NT2/D1 (cell line): Measurements from ENCODE around the gene ABCA4.

Experiments used
- DNase-seq: peaks from one replicate; pipeline ENCODE4 v3.0.0-alpha.2; 2011; ENCODE audit warnings: low read depth, low spot score
- H3K27me3 ChIP-seq: 2 replicates; pipeline ENCODE4 v1.6.0; 2011; ENCODE audit warnings: mild to moderate bottlenecking; ENCODE audit not compliant: insufficient read length, insufficient read depth
- H3K36me3 ChIP-seq: 2 replicates; pipeline ENCODE4 v1.6.1; 2011; ENCODE audit warnings: mild to moderate bottlenecking, low read length, mixed read lengths; ENCODE audit not compliant: insufficient read depth, insufficient read length
- H3K4me1 ChIP-seq: 2 replicates; pipeline ENCODE4 v1.5.1; 2011; ENCODE audit not compliant: insufficient read depth, insufficient read length
- H3K4me3 ChIP-seq: 2 replicates; pipeline ENCODE4 v1.5.1; 2011; ENCODE audit warnings: low read depth; ENCODE audit not compliant: insufficient read length
- H3K9ac ChIP-seq: 2 replicates; pipeline ENCODE4 v1.6.0; 2011; ENCODE audit warnings: low read depth; ENCODE audit not compliant: insufficient read length
- H3K9me3 ChIP-seq: 2 replicates; pipeline ENCODE4 v1.5.1; 2011; ENCODE audit warnings: mild to moderate bottlenecking, low read length; ENCODE audit not compliant: insufficient read depth
- SUZ12 ChIP-seq: IDR thresholded peaks from 2 replicates; pipeline ENCODE4 v1.6.1; 2011; ENCODE audit not compliant: insufficient read length, insufficient read depth; ENCODE audit errors: extremely low read depth
- YY1 ChIP-seq: IDR thresholded peaks from 2 replicates; pipeline ENCODE4 v1.6.1; 2011; ENCODE audit not compliant: insufficient read length, insufficient read depth
- ZNF274 ChIP-seq: IDR thresholded peaks from 2 replicates; pipeline ENCODE4 v1.6.1; 2011; ENCODE audit warnings: mild to moderate bottlenecking, low read depth, low read length

Gene ABCA4

GRCh38 chr1:94101613-94102525 is 19.1 kb downstream of the ABCA4 start:
- DNase-seq, result no peak
- Histone ChIP-seq H3K4me3 (no peak overlapping the region), H3K9me3 (no peaks in the 10 kb centered on the region), H3K27me3 (no peaks in the 10 kb centered on the region), H3K36me3 (no peaks in the 10 kb centered on the region), H3K4me1 (peaks cover 23% of the 10 kb centered on the region), H3K9ac (no peak overlapping the region)
- TF ChIP-seq ZNF274, result no peak
- no peak for TF ChIP-seq YY1
- TF ChIP-seq SUZ12, result no peak

GRCh38 chr1:94100785-94101612 is 19.9 kb downstream of the ABCA4 start:
- DNase-seq, result no peak
- Histone ChIP-seq H3K9ac (no peak overlapping the region), H3K4me3 (no peak overlapping the region), H3K27me3 (no peaks in the 10 kb centered on the region), H3K4me1 (peaks cover 27% of the 10 kb centered on the region), H3K36me3 (no peaks in the 10 kb centered on the region), H3K9me3 (no peaks in the 10 kb centered on the region)
- no peak for TF ChIP-seq ZNF274
- no peak for TF ChIP-seq SUZ12
- TF ChIP-seq YY1, result no peak

DNA sequence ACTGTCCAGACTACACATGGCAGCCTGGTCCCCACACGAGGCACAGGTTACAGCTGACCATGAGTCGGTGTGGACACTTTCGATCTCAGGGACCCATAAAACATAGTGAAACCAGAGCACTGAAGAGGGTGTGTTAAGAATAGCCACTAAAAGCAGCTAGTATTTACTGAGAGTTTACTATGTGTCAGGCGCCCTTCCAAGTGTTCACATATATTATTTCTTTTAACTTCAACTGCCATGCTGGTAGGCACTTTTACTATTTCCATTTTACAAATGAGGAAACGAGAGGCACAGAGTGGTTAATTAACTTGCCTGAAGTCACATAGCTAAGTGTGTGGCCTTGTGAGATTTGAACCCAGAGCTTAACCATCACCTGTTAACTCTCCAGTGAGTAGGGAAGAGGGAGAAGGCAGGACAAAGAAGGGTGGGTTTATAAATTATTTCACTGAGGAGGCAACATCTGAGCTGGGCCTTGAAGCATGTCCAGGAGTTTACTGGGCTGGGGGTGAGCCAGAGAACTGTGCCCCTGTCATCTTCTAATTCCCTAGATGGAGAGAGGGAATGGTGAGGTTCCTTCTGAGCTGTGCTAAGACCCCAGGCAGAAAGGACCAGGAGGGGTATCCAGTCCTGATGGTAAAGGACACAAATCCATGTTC is 20.7 kb downstream of the ABCA4 start:
- no peak overlapping the region for H3K9ac ChIP-seq
- H3K27me3 ChIP-seq, result no peaks in the 10 kb centered on the region
- peaks cover 23% of the 10 kb centered on the region for H3K4me1 ChIP-seq
- no peaks in the 10 kb centered on the region for H3K36me3 ChIP-seq
- H3K9me3 ChIP-seq, result no peaks in the 10 kb centered on the region
- TF ChIP-seq SUZ12 (no peak), ZNF274 (no peak), YY1 (no peak)
- no peak for DNase-seq
- no peak overlapping the region for H3K4me3 ChIP-seq

- no peaks in the 10 kb centered on the region for H3K27me3 ChIP-seq
- H3K9me3 ChIP-seq, result no peaks in the 10 kb centered on the region
- H3K9ac ChIP-seq, result no peak overlapping the region
- DNase-seq, result no peak
- no peaks in the 10 kb centered on the region for H3K36me3 ChIP-seq
- peaks cover 25% of the 10 kb centered on the region for H3K4me1 ChIP-seq
- TF ChIP-seq YY1, result no peak
- TF ChIP-seq SUZ12, result no peak
- TF ChIP-seq ZNF274, result no peak
- H3K4me3 ChIP-seq, result no peak overlapping the region
These were observed 21.6 kb downstream of the ABCA4 start for GRCh38 chr1:94099303-94099702.

- Histone ChIP-seq H3K4me3 (no peak overlapping the region), H3K27me3 (no peaks in the 10 kb centered on the region), H3K36me3 (no peaks in the 10 kb centered on the region), H3K4me1 (peaks cover 26% of the 10 kb centered on the region), H3K9me3 (no peaks in the 10 kb centered on the region), H3K9ac (no peak overlapping the region)
- TF ChIP-seq YY1 (no peak), ZNF274 (no peak), SUZ12 (no peak)
- DNase-seq, result no peak
These were observed 22.3 kb downstream of the ABCA4 start for GRCh38 chr1:94098585-94099111.

DNA sequence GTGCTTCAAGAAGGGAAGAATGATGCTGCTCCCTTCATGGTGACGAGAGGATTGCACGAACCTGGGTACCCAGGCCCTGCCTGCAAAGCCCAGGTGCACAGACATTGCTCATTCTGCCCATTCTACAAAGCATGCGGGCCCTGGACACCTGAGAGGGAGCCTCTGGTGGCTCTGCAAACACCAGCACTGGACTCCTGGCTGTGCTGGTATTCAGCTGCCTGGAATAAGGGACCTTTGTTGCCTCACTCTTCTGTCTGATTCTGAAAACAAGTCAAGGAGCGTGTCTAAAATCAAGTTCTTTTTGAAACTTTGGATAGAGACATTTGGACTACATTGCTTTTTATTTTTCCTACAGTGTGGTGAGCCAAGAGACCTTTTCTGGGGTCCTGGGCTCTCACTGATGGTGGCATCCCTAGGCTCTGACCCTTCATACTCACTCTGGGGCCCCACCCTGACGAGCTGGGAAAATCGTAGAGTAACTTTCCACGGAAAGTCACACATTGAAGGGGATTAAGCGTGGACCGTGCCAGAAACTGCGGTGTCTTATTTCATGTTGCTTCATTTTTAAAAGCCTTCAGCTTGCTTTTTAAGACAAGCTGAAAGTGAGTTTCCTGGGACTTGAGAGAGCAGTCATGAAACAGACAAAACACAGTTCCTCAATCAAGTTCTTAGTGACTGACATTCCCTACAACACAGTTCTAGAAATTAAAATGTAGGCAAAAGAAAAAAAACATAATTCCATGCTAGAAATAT is 24.0 kb downstream of the ABCA4 start:
- DNase-seq, result no peak
- Histone ChIP-seq H3K9me3 (no peaks in the 10 kb centered on the region), H3K9ac (no peak overlapping the region), H3K36me3 (no peaks in the 10 kb centered on the region), H3K4me1 (peaks cover 27% of the 10 kb centered on the region), H3K4me3 (no peak overlapping the region), H3K27me3 (no peaks in the 10 kb centered on the region)
- TF ChIP-seq YY1 (no peak), SUZ12 (no peak), ZNF274 (no peak)
